GM21723 (cell line): Measurements from ENCODE around the gene SERINC1.
"Not testable (repeated sequence)": the region's sequence is repeated elsewhere in the genome, so short reads cannot be mapped to it uniquely, and the experiment has no call there.

Source experiments
- ATAC-seq: cut with Tn5 transposase; IDR thresholded peaks from one replicate; pipeline ENCODE4 v1.9.1; 2021; ENCODE audit warnings: mild to moderate bottlenecking, moderate library complexity; ENCODE audit not compliant: unreplicated experiment

The SERINC1 gene

DNA sequence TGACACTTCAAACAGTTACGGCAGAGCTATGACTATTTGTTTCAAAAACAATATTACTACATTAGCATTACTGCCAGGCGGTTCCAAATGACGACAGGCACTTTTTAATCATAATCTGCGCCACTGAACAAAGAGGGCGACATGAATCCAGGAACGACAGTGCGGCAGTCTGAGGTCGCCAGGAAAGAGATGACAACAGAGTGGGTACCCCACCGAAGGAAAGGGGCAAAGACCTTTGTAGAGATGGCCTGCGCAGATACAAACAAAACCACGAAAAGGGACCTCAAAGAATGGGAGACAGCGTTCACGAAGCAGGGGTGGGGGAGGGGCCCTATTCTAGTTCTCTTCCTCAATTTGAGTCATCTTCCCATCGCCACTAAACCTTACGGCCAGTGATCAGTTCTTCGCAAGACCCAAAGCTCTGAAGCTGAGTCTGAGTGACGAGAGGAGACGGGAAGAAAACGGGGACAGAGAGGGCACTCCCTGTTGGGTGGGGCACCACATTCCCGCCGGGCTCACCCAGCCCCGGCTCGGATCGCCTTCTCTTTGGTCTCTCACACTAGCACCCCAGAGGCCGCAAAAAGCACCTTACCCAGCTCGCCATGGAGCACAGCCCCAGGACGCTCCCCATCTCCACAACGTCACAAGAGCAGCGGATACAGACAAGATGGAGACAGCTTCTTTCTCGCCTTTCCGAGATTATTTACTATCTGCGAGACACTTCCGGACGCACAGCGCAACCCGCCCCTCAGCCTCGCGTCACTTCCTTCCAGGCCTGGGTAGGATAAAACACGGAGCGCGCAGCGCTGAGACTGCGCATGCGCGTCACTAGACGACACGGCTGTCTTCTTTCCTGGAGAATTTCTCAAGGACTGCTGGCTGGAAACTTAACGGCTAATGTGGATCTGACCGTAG lies at the start of gene SERINC1:
SERINC1 (minus strand) TSS at position 701 of the 915 bp plus-strand sequence; CDS start at position 631, 70 bp downstream.
- ATAC-seq: peak; percentile 100

DNA sequence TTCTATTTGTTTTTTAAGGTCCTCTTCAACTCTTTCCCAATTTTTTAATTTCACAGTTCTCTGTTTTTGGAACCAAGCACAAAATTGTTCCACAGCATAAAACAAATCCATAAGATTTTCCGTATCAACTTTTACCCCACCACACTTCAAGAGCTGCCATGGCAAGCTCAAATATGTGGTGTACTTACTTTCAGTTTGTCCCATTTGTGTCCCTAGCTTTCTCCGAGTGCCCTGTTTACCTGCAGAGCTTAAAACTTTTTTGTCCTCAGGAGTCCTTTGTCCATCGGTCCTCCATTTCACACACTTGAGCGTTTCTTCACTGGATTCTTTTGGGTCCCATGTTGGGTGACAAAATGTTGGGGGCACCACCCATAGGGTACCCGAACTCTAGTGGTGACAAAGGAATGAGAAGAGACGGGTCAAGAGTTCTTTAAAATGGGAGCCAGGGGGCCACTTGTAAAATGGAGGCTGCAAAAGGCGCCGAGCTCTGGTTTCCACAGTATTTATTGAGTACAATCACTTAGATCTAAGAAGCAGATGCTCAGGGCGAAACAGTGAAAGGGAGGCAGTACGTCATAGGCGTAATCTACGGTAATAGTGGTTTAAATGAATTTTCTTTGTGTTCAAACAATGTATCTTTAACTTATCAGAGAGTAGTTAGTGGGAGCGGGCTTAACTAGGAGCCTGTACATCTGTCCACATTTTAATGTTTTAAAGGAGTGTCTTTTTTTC lies 39.8 kb upstream of the SERINC1 start:
- ATAC-seq: no peak

DNA sequence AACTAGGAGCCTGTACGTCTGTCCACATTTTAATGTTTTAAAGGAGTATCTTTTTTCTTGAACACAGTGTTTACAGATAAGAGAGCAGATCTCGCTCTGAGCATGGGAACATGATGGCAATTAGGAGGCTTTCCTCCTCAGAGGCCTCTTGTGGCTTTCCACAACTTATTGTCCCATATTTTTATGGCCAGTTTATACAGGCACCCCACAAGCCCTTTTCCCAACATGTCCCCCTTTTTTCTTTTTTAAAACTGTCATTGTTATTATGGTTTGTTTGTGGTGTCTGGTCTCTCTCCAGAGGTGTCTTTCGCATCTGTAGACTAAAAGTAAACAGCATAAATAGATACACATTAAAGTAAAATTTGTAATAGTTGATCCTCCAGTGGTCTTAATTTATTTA lies 33.6 kb upstream of the SERINC1 start:
- not testable (repeated sequence) for ATAC-seq

DNA sequence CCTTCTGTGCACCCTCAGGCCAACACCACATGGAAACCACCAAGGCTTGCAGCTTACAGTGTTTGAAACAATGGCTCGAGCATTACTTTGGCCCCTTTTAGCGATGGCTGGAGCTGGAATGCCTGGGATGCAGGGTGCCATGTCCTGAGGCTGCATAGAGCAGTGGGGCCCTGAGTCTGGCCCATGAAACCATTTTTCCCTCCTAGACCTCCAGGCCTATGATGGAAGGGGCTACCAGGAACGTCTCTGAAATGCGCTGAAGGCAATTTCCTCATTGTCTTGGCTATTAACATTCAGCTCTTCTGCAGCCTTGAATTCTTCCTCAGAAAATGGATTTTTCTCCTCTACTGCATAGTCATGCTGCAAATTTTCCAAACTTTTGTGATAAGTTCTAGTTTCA lies 29.9 kb upstream of the SERINC1 start:
- ATAC-seq: no peak

DNA sequence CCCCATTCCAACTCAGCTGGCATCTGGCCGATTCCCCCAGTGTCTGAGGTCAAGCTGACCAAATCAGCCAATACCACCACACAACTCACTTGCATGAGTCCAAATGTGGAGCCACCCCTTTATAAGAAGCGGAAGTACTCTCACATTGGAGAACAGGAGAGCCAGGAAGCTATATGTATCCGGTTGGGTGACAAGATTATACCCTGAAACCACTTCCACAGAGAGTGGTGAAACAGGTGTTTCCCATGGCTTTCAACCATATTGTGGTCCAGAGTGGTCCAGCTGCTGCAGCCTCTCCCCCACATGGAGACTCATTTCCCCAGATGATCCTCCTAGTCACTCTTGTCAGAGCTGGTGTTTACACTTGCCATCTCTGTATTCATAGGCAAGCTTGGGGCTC lies 24.0 kb upstream of the SERINC1 start:
- ATAC-seq: peak; percentile 56

DNA sequence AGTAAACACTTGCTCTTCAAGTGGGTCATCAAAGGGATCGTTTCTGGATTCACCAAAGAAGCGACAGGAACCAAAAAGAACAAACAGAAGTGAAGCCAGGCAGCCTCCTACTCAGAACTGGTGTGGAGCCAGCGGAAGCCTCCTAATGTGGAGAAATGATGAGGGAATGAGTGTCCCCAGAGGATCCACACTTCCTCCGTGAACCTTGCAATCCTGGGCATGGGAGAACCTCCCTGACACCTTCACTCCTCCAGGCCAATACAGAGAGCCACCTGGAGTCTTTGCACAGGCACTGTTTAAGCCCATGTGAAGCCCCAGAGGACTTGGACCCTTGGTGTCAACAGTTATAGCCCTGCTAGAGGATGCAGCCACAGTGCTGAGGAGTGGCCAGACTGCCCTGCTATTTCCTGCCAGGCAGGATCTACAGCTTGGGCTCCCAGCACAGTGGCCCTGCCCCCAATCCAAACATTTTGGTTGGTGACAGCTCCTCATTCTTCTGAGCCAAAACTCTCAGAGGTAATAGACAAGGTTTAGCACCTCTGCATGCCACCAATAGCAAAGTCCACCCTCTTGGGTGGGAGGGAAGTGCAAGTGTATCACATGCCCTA lies 23.2 kb upstream of the SERINC1 start:
- no peak for ATAC-seq

DNA sequence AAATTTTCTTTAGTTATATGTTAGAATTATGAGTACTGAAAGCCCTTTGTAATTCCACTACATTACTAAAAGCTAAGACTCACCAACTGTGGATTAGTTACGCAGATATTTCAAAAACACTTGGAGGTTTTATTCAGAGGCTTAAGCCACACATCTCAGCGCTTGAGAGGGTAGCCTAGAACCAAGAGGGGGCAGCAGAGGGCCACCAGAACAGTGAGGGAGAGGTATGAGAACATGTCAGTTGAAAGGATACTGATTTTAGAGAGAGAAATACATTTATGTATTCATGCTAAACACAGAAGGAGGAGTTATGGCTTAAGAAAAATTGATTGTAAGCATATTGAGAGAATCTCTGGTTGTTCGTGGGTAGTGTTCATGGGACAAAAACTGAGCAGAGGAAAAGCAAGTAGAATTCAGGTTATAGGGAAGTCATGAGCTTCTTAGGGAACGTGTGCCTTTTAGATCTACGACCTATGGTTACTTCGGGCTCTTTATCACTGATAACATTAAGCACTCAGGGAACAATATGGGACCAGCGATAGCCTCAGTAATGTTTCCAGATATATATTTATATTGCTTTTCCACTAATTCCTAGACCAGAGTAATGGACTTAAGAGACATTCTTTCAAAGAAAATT lies 20.4 kb upstream of the SERINC1 start:
- peak; percentile 96 for ATAC-seq

DNA sequence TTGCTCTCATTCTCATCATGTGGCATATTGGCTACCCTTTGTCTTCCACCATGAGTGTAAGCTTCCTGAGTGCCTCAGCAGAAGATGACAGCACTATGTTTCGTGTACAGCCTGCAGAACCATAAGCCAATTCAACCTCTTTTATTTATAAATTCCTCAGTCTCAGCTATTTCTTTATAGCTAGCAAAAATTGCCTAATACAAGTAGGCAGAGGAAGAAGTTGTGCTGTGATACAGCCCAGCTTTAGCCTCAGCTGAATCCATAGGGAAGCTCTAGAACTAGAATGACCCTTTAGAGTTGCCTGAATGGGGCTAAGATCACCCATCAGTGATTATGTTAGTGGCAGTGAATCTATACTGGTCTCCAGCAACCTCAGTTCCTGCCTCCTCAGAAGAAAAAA lies 19.0 kb upstream of the SERINC1 start:
- ATAC-seq: no peak

DNA sequence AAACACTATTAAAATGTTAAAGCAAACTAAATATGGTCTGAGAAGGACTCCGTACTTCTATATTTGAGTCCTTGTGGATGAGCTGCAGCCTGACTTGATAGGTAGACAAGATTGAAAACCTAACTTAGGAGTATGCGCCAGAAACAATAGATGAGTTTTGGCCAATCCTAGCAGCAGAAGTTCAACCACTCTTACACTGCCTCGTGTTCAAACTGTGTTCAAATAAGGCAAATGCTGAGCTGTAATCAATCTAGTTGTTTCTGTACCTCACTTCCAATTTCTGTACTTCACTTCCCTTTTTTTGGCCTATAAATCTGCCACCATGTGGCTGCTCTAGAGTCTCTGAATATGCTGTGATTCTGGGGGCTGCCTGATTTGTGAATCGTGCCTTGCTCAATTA lies 13.2 kb upstream of the SERINC1 start:
- ATAC-seq: peak; percentile 91

DNA sequence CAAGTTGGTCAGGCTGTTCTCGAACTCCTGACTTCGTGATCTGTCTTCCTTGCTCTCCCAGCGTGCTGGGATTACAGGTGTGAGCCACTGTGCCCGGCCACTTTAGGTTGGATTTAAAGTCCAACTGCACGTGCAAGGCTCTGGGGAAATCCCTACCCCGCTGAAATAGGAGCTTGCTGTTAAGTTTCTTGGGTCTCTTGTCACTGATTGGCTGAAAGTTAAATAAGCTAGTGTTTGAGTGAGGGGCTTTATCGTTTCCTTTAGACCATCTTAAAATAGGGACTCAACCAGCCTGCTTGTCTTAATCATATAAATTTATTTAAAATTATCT lies 11.1 kb upstream of the SERINC1 start:
- no peak for ATAC-seq

DNA sequence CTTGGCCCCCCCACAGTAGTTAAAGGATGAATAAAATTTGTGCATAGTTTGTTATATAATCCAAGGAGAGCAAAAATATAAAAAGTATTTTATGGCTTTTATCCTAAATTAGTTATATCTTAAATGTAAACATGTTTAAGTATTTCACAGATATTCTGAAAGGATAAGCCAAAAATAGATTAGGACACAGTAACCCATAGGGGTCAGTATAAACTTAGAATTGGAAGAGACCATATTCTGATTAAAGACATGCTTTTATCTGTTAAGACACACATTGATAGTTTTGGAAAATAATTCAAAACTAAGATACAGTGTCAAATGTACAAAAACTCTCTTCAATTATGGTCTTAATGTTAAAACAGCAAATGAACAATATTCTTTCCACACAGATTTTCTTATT lies 4.5 kb upstream of the SERINC1 start:
- no peak for ATAC-seq

DNA sequence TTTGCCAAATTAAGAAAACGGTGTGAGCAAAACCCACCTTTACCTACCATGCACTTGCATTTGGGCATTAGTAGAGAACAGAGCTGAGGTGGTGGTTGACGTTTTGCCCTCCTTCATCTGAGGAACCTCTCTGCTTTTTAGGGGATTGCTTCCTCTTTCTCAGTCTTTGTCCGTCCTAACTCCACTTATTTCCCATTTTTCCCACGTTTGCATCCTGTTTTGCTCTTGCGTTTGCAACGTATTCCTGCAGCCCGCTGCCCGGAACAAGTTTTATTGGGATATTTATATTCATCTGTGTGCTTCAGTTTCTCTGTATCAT lies 374 bp upstream of the SERINC1 start:
- peak; percentile 55 for ATAC-seq

DNA sequence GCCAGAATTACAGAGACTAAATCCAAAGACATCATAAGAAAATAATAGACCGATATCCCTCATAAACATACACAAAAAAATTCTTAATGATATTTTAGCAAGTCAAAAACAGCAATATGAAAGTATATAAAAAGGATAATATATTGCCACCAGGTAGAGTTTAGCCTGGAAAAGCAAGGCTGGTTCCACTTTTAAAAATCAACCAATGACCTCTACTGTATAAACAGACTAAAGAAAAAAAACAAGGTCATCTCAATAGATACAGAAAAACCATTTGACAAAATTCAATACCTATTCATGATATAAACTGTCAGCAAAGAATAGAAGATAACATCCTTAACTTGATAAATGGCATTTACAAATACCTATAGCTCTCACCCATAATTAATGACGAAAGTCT lies 9.7 kb downstream of the SERINC1 start:
- no peak for ATAC-seq

DNA sequence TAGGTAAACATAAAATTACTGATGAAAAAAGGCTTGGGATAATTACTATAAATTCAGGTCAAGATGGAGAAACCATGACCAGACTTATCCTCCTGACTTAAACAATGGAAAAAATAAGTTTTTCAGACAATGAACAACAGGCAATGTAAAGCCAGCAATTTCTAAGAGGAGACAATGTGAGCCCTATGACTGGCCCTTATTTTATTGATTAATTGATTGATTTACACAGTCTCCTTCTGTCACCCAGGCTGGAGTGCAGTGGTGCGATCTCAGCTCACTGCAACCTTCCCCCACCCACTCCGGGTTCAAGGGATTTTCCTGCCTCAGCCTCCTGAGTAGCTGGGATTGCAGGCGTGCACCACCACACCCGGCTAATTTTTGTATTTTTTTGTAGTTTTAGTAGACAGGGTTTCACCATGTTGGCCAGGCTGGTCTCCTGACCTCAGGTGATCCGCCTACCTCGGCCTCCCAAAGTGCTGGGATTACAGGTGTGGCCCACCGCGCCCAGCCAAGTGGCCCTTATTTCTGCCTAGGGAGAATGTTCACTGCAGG lies 11.7 kb downstream of the SERINC1 start:
- ATAC-seq: not testable (repeated sequence)

DNA sequence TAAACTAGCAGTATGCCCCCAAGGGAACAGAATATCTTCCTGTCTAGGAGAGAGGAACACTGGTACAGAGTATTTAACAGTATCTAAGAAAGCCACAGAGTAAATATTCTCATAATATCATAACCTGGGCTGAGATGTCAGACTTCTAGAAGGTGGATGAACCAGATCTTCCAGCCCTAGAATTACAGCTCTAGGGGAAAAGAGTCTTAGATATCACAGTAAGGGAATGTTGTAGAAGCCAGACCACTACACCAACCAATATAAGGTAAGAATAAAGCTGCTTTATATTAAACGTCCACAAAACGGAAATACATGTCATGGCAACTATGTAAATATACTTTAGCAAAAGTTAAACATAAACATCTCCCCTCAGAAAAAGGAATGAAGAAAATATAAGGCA lies 12.4 kb downstream of the SERINC1 start:
- ATAC-seq: no peak

DNA sequence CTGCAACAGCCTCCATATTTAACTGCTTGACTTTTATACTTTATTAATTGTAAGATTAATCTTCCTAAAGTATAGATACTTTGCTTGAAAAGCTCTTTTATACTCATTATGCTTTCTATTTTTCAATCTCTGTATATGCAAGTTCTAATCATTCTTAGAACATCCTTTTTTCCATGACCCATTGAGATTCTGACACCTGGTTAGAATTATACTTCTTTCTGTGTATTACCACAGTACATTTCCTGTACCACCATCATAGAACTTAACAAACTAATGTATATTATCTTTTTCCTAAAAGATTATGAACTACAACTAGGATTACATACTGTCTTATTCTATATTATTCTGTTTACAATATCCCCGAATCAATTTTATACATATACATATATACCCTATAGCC lies 13.5 kb downstream of the SERINC1 start:
- ATAC-seq: no peak

DNA sequence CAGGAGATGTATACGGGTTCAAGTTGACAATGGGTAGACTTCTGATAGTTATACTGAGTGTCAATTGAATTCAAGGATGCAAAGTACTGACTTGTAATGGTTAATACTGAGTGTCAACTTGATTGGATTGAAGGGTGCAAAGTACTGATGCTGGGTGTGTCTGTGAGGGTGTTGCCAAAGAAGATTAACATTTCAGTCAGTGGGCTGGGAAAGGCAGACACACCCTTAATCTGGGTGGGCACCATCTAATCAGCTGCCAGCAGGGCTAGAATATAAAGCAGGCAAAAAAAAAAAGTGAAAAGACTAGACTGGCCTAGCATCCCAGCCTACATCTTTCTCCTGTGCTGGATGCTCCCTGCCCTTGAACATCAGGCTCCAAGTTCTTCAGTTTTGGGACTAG lies 16.5 kb downstream of the SERINC1 start:
- ATAC-seq: not testable (repeated sequence)

DNA sequence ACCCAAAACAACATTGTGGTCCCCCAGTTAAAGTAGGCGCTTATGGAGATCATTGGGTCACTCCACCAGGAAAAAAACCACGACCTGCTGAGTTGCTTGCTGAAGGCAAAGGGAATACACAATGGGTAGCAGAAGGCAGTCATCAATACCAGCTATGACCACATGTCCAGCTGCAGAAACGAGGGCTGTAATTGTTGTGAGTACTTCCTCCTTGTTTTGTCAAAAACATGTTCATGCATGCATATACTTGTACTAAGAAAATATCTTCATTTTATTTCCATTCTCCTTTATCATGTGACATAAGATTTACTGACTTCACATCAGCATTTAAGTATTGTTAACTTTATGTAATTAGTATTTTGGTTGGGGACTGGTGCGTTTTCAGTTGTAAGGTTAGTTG lies 16.9 kb downstream of the SERINC1 start:
- ATAC-seq: no peak

DNA sequence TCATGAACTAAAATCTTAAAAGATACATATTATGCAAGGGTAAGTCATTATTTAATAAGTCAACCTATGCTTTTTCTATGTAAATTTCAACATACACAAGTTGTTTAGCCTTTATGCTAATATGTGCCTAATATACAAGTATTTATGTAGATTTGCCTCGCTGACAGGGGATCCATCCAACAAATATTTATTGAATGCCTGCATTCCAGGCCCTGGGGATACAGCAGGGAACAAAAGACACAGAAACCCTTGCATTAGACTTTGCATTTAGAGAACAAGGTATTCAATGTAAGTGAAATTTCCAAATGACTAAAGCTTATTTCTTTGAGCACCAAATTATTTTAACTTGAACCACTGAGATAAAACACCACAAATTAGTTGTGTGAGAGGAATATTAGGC lies 19.1 kb downstream of the SERINC1 start:
- ATAC-seq: no peak

DNA sequence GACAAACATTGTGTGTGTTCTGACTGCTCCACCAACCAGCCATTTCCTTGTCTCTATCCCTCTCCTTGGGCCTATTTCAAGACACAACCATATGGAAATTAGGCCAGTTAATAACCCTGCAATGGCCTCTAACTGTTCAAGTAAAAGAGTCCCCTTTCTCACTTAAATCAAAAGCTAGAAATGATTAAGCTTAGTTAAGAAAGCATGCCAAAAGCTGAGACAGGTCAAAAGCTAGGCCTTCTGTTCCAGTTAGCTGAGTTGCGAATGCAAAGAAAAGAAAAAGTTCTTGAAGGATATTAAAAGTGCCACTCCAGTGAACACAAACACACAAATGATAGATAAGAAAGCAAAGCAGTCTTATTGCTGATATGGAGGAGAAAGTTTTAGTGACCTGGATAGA lies 22.5 kb downstream of the SERINC1 start:
- no peak for ATAC-seq

DNA sequence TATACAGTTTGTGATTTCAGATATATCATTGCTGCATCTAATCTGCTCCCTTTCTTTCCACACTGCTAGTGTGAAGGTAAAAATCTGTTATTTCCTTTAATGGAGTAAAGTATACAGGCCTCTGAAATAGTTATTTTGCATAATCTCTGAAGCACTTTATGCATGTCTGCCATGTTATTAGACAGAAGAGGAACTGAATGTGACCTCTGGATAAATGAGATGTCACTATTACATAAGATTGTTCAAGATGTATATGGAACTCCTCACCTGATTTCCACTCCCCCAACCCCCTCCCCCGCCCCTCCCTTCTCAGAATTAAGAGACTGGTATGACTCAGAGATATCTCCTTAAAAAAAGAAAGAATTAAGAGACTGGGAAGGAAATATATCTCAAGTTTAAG lies 26.3 kb downstream of the SERINC1 start:
- ATAC-seq: no peak
